K562 (cell line): ENCODE results near the gene PADI1. TPM values are rescaled to one million over a fixed set of nuclear protein-coding genes. Genes with fewer than 3 reads are reported as not detected.

Experiments used
- ATAC-seq: fragments of 200-7000 bp; cut with Tn5 transposase; 3 replicates; pipeline ENCODE4 v1.9.1; 2020; ENCODE audit warnings: moderate library complexity
- BruUV-seq: library from RNA; stranded (reverse); fragments of 400-500 nt; replicated peaks from 2 replicates; lab custom pipeline; 2021; lab: Mats Ljungman, UMichigan
- CTCF ChIA-PET: fragments of 300-600 bp; formaldehyde crosslinking; extraction: SDS; loops from one replicate; lab custom pipeline; 2021; ENCODE audit warnings: low intra/inter-chr PET ratio; lab: Yijun Ruan, JAX
- POLR2A ChIA-PET: fragments of 300-600, 350-650 bp; sonication (Branson Sonifier 250); formaldehyde crosslinking; extraction: SDS; loops from one replicate; lab custom pipeline; 2021; ENCODE audit warnings: antibody characterized with exemption, inconsistent platforms; lab: Yijun Ruan, JAX
- DNase-seq, 4 experiments: peaks; one replicate each; pipeline versions ENCODE4 v3.0.0 to v3.0.0-alpha.2; 2011 to 2018; ENCODE audit warnings: low spot score in 3 of 4, mixed read lengths in 3 of 4; ENCODE audit errors: extremely low read depth in 1 of 4
- FAIRE-seq: peaks from 2 replicates; lab custom pipeline; 2011; peaks lifted over from hg19 to GRCh38; lab: Jason Lieb, UNC
- H2AFZ ChIP-seq: 2 replicates; pipeline ENCODE4 v1.6.0; 2011; ENCODE audit warnings: low read depth, low read length, control low read depth, inconsistent platforms
- H3K27ac ChIP-seq: fragments of 200-600 bp; 3 replicates; pipeline ENCODE4 v1.8.0; 2011; ENCODE audit warnings: low read depth, mild to moderate bottlenecking, control low read depth, inconsistent platforms, low read length, moderate library complexity, mixed read lengths; ENCODE audit errors: extremely low read depth
- H3K27me3 ChIP-seq, 2 experiments: fragments of 300-600 bp in 1 of 2; 2 replicates in 1 of 2; 3 replicates in 1 of 2; pipeline versions ENCODE4 v1.6.0 to v1.8.0; 2011; ENCODE audit warnings: inconsistent platforms in 2 of 2, low read length in 2 of 2, mild to moderate bottlenecking in 1 of 2, mixed read lengths in 1 of 2, moderate library complexity in 1 of 2; ENCODE audit not compliant: control insufficient read depth in 2 of 2, insufficient read depth in 2 of 2
- H3K36me3 ChIP-seq: fragments of 300-600 bp; 3 replicates; pipeline ENCODE4 v1.8.0; 2011; ENCODE audit warnings: mild to moderate bottlenecking, low read length, inconsistent platforms; ENCODE audit not compliant: control insufficient read depth, insufficient read depth
- H3K4me1 ChIP-seq, 2 experiments: fragments of 200-600 bp in 1 of 2; replicated peaks in 1 of 2; 2 replicates in 1 of 2; 3 replicates in 1 of 2; pipeline versions ENCODE4 v1.5.1 to v1.8.0; 2011; ENCODE audit warnings: inconsistent platforms in 2 of 2, low read length in 2 of 2, mild to moderate bottlenecking in 1 of 2, mixed read lengths in 1 of 2, moderate library complexity in 1 of 2; ENCODE audit not compliant: control insufficient read depth in 2 of 2, insufficient read depth in 2 of 2
- H3K4me2 ChIP-seq: 2 replicates; pipeline ENCODE4 v1.6.1; 2011; ENCODE audit warnings: low read length, control low read depth, inconsistent platforms, mixed read lengths; ENCODE audit not compliant: insufficient read depth
- H3K4me3 ChIP-seq: fragments of 200-600 bp; sonication (generic), shearing (Covaris generic); 2 replicates; pipeline ENCODE4 v1.5.1; 2016; ENCODE audit warnings: control low read depth, inconsistent platforms
- H3K79me2 ChIP-seq: fragments of 200-600 bp; 3 replicates; pipeline ENCODE4 v1.8.0; 2011; ENCODE audit warnings: low read length, inconsistent platforms; ENCODE audit not compliant: control insufficient read depth, insufficient read depth
- H3K9ac ChIP-seq, 2 experiments: 2 replicates each; pipeline versions ENCODE4 v1.6.0 to v1.6.1; 2011; ENCODE audit warnings: low read depth in 2 of 2, low read length in 2 of 2, control low read depth in 1 of 2, inconsistent platforms in 1 of 2, mild to moderate bottlenecking in 1 of 2, mixed read lengths in 1 of 2; ENCODE audit not compliant: insufficient read depth in 1 of 2
- H3K9me1 ChIP-seq: one replicate; pipeline ENCODE4 v1.6.0; 2011; ENCODE audit warnings: inconsistent platforms, mild to moderate bottlenecking, low read length, moderate library complexity; ENCODE audit not compliant: control insufficient read depth, insufficient read depth
- H3K9me3 ChIP-seq: replicated peaks from 2 replicates; pipeline ENCODE4 v1.5.1; 2011; ENCODE audit warnings: low read depth, low read length, inconsistent platforms; ENCODE audit not compliant: control insufficient read depth, insufficient read depth
- H4K20me1 ChIP-seq: replicated peaks from 2 replicates; pipeline ENCODE4 v1.6.1; 2011; ENCODE audit warnings: low read length, inconsistent platforms, mixed read lengths; ENCODE audit not compliant: control insufficient read depth, insufficient read depth
- POLR2H ChIP-seq: IDR thresholded peaks from 2 replicates; pipeline ENCODE4 v1.6.1; 2016; ENCODE audit warnings: missing genetic modification characterization, low read depth, mild to moderate bottlenecking, control low read depth, missing compliant biosample characterization, moderate library complexity
- POLR3A ChIP-seq: IDR thresholded peaks from 2 replicates; pipeline ENCODE4 v1.6.1; 2011; ENCODE audit warnings: borderline replicate concordance, mild to moderate bottlenecking, moderate library complexity; ENCODE audit not compliant: insufficient read length, insufficient read depth; ENCODE audit errors: extremely low read depth
- RBM25 ChIP-seq: fragments of 200-400 bp; formaldehyde crosslinking; IDR thresholded peaks from 2 replicates; pipeline ENCODE4 v1.6.1; 2018; ENCODE audit warnings: low read length, low read depth, moderate library complexity; ENCODE audit not compliant: severe bottlenecking
- UBTF ChIP-seq, 2 experiments: IDR thresholded peaks; 2 replicates each; pipeline ENCODE4 v1.6.1; 2012; ENCODE audit warnings: improper control_type of control experiment in 2 of 2, low read depth in 2 of 2, low read length in 2 of 2, borderline replicate concordance in 1 of 2
- XRCC4 ChIP-seq: IDR thresholded peaks from one replicate; pipeline ENCODE4 v1.6.1; 2011; ENCODE audit not compliant: insufficient read depth, insufficient read length; ENCODE audit errors: extremely low read depth
- ZNF431 ChIP-seq: sonication (generic); formaldehyde crosslinking; IDR thresholded peaks from 2 replicates; pipeline ENCODE4 v1.8.0; 2022; ENCODE audit warnings: mild to moderate bottlenecking, missing genetic modification reagents
- WGBS: fragments of 100-300 bp; shearing (Covaris generic); methylation state at CpG from one replicate; pipeline ENCODE4 v1.1.6; 2016; ENCODE audit warnings: low coverage, mixed read lengths; ENCODE audit not compliant: insufficient coverage; ENCODE audit errors: missing lambda C conversion rate; 5-methylcytosine and 5-hydroxymethylcytosine counted together
- in situ Hi-C: fragments of 300-500 bp; cut with MboI; formaldehyde crosslinking; loops from 4 replicates; pipeline ENCODE4 v1.15.0; 2018; ENCODE audit warnings: inconsistent platforms, mixed read lengths
- intact Hi-C: fragments of 100-400 bp; cut with micrococcal nuclease; formaldehyde crosslinking; loops from 2 replicates; pipeline ENCODE4 v1.14.2; 2022
- polyA plus RNA-seq, 8 experiments: library from polyadenylated mRNA; depleted of rRNA in 4 of 8; stranded (reverse) in 5 of 8; unstranded in 3 of 8; fragments of >200 nt; fragmentation: Nextera tagmentation in 2 of 8; fragmentation: Illumina TruSeq in 1 of 8; extraction: Ambion mirVana in 2 of 8; extraction: Trizol in 1 of 8; gene quantifications; 2 replicates each; pipeline versions ENCODE4 v1.2.1 to v1.2.3, GENCODE V29; 2011 to 2014; ENCODE audit warnings: inconsistent platforms in 1 of 8, missing spikeins in 1 of 8
- total RNA-seq, 7 experiments: library from RNA; depleted of rRNA in 6 of 7; stranded (reverse); fragments of >200 nt in 6 of 7; fragmentation: Illumina TruSeq in 2 of 7; extraction: Trizol in 2 of 7; gene quantifications; 2 replicates each; pipeline versions ENCODE4 v1.2.1 to v1.2.3, GENCODE V29; 2011 to 2021; ENCODE audit warnings: low replicate concordance in 1 of 7

Gene PADI1
- total and polyA plus RNA-seq, 9 of the 15 experiments (the other 6 are each of a cell fraction or from before 2014, with no cell fraction given), result not detected

- FAIRE-seq, result no peak
- ChIA-PET CTCF (no interaction called here), POLR2A (interaction anchor here (0.9 to 1.4 kb wide), 3 partner anchors 11 to 113 kb away, joined by 3 read pairs; no protein-coding TSS in a partner anchor)
- H3K9me3 ChIP-seq, result no peaks in the 10 kb centered on the region
- intact Hi-C loops (no loop called here), in situ Hi-C loops (loop anchor here (5.0 kb wide), 1 partner anchor 107 kb away; no protein-coding TSS in a partner anchor)
- no peak overlapping the region for H3K27ac ChIP-seq
- DNase-seq, result no peak
- BruUV-seq, result no TSS peak
- no peaks in the 10 kb centered on the region for H3K36me3 ChIP-seq
- WGBS, result 0% methylated on average over 1 of the region's 1 CpG
- peaks cover 0 to 3% of the 10 kb centered on the region in 2 experiments; a peak in 1 of 5 replicates for H3K4me1 ChIP-seq
- no peak overlapping the region for H3K9ac ChIP-seq
- H3K4me3 ChIP-seq, result no peak overlapping the region
- ATAC-seq, result no peak
- H2AFZ ChIP-seq, result no peak overlapping the region
- no peak overlapping the region for H3K4me2 ChIP-seq
- H3K79me2 ChIP-seq, result no peaks in the 10 kb centered on the region
- H4K20me1 ChIP-seq, result peaks cover 11% of the 10 kb centered on the region
- peaks cover 2 to 50% of the 10 kb centered on the region in 2 experiments for H3K27me3 ChIP-seq
- peaks cover 4% of the 10 kb centered on the region for H3K9me1 ChIP-seq
- TF ChIP-seq POLR3A (no peak), ZNF431 (CRISPR knock-in tag) (no peak), XRCC4 (no peak), RBM25 (peak; percentile 59), POLR2H (tag) (no peak), UBTF (IDR thresholded peaks at IDR 0.05; ENCODE audit: borderline replicate concordance in 1 of 2, low read depth in 2 of 2, low read length in 2 of 2) (no peak)
These were observed 29.5 kb downstream of the PADI1 start for GRCh38 chr1:17234405-17234804.
